HepG2 (cell line): ENCODE results near the gene DLG2. TPM values are rescaled to one million over a fixed set of nuclear protein-coding genes. Genes with fewer than 3 reads are reported as not detected.

Experiments used
- AHR ChIP-seq: IDR thresholded peaks from 2 replicates; pipeline ENCODE4 v1.6.1; 2018; ENCODE audit warnings: missing genetic modification reagents, missing compliant biosample characterization
- BRCA1 ChIP-seq: sonication (generic); formaldehyde crosslinking; IDR thresholded peaks from 2 replicates; pipeline ENCODE4 v1.4.0; 2020; ENCODE audit warnings: missing genetic modification reagents
- HBP1 ChIP-seq: IDR thresholded peaks from 2 replicates; pipeline ENCODE4 v1.6.1; 2016; ENCODE audit warnings: low read depth, control low read depth
- HOMEZ ChIP-seq: IDR thresholded peaks from 2 replicates; pipeline ENCODE4 v1.6.1; 2016; ENCODE audit warnings: low read depth
- IRX3 ChIP-seq: sonication (generic); formaldehyde crosslinking; IDR thresholded peaks from 2 replicates; pipeline ENCODE4 v1.8.1; 2023; ENCODE audit warnings: mild to moderate bottlenecking, low read depth, missing genetic modification reagents, borderline replicate concordance
- NBN ChIP-seq: fragments of 450-650 bp; conservative IDR thresholded peaks from 2 replicates; pipeline ENCODE4 v1.6.1; 2017
- NCOA5 ChIP-seq: sonication (generic); formaldehyde crosslinking; IDR thresholded peaks from 2 replicates; pipeline ENCODE4 v1.4.0; 2020; ENCODE audit warnings: missing genetic modification reagents
- NFE2L2 ChIP-seq: fragments of 150-350 bp; IDR thresholded peaks from 2 replicates; pipeline ENCODE4 v1.6.1; 2014; ENCODE audit warnings: low read length
- NKX3-1 ChIP-seq: sonication (generic); formaldehyde crosslinking; IDR thresholded peaks from 2 replicates; pipeline ENCODE4 v1.5.0; 2020; ENCODE audit warnings: missing genetic modification reagents
- NR0B2 ChIP-seq: sonication (generic); formaldehyde crosslinking; IDR thresholded peaks from 2 replicates; pipeline ENCODE4 v1.4.0; 2020; ENCODE audit warnings: mild to moderate bottlenecking, missing genetic modification reagents
- NR2F1 ChIP-seq, 2 experiments: fragments of 450-650 bp in 1 of 2; formaldehyde crosslinking in 1 of 2; IDR thresholded peaks; 2 replicates each; pipeline versions ENCODE4 v1.5.0 to v1.6.1; 2016 to 2020; ENCODE audit warnings: mild to moderate bottlenecking in 1 of 2, missing compliant biosample characterization in 1 of 2, missing genetic modification reagents in 1 of 2, moderate library complexity in 1 of 2
- PATZ1 ChIP-seq: sonication (generic); formaldehyde crosslinking; IDR thresholded peaks from 2 replicates; pipeline ENCODE4 v1.4.0; 2020; ENCODE audit warnings: missing genetic modification reagents
- PLSCR1 ChIP-seq: sonication (generic); formaldehyde crosslinking; IDR thresholded peaks from 2 replicates; pipeline ENCODE4 v1.5.0; 2020; ENCODE audit warnings: missing genetic modification reagents, mild to moderate bottlenecking, borderline replicate concordance
- ZBTB37 ChIP-seq: sonication (generic); formaldehyde crosslinking; IDR thresholded peaks from 2 replicates; pipeline ENCODE4 v1.4.0; 2020; ENCODE audit warnings: mild to moderate bottlenecking, missing genetic modification reagents
- ZNF292 ChIP-seq: sonication (generic); formaldehyde crosslinking; IDR thresholded peaks from 2 replicates; pipeline ENCODE4 v1.8.1; 2022; ENCODE audit warnings: mild to moderate bottlenecking, low read depth, missing genetic modification reagents, borderline replicate concordance
- ZNF350 ChIP-seq: sonication (generic); formaldehyde crosslinking; IDR thresholded peaks from 2 replicates; pipeline ENCODE4 v1.4.0; 2020; ENCODE audit warnings: mild to moderate bottlenecking, low read depth, missing genetic modification reagents, borderline replicate concordance
- ZNF616 ChIP-seq: sonication (generic); formaldehyde crosslinking; IDR thresholded peaks from 2 replicates; pipeline ENCODE4 v1.5.0; 2020; ENCODE audit warnings: low read depth, mild to moderate bottlenecking, missing genetic modification reagents
- ZNF781 ChIP-seq: sonication (generic); formaldehyde crosslinking; IDR thresholded peaks from 2 replicates; pipeline ENCODE4 v1.5.1; 2020; ENCODE audit warnings: borderline replicate concordance, mild to moderate bottlenecking, missing genetic modification reagents; ENCODE audit errors: not compliant biosample characterization
- ZNF790 ChIP-seq: sonication (generic); formaldehyde crosslinking; IDR thresholded peaks from 2 replicates; pipeline ENCODE4 v1.8.0; 2022; ENCODE audit warnings: missing genetic modification reagents, mild to moderate bottlenecking, borderline replicate concordance
- polyA plus RNA-seq, 8 experiments: library from polyadenylated mRNA; depleted of rRNA in 3 of 8; stranded (reverse) in 7 of 8; unstranded in 1 of 8; fragments of >200 nt; fragmentation: Illumina TruSeq in 4 of 8; extraction: Trizol in 4 of 8; gene quantifications; 2 replicates each; pipeline versions ENCODE4 v1.2.1 to v1.2.3, GENCODE V29; 2011 to 2016; ENCODE audit warnings: low read depth in 4 of 8, missing spikeins in 1 of 8, mixed read lengths in 1 of 8; ENCODE audit not compliant: insufficient read depth in 1 of 8
- total RNA-seq, 5 experiments: library from RNA; depleted of rRNA; stranded (reverse); fragments of >200 nt; fragmentation: Illumina TruSeq; extraction: Trizol; gene quantifications; 2 replicates each; pipeline ENCODE4 v1.2.3, GENCODE V29; 2016; ENCODE audit warnings: low read depth in 1 of 5

The DLG2 gene
- total and polyA plus RNA-seq, 2 of the 13 experiments (the other 11 are each of a cell fraction or from before 2014, with no cell fraction given), result 0.46 to 1.0 TPM

- TF ChIP-seq PATZ1 (CRISPR knock-in tag) (no peak; the same call in 1 of the 2 replicates), ZNF350 (CRISPR knock-in tag) (peak; percentile 27; the same call in 1 of the 2 replicates), ZNF790 (no peak), HBP1 (CRISPR knock-in tag) (peak; percentile 42), HOMEZ (CRISPR knock-in tag) (peak; percentile 95), NR0B2 (CRISPR knock-in tag) (no peak), IRX3 (peak; percentile 82; the same call in 1 of the 2 replicates), NBN (no peak), NCOA5 (CRISPR knock-in tag) (no peak), BRCA1 (CRISPR knock-in tag) (peak; percentile 43; the same call in 1 of the 2 replicates), NR2F1 (CRISPR knock-in tag; IDR thresholded peaks at IDR 0.05) (no peak), ZNF292 (CRISPR knock-in tag) (no peak), PLSCR1 (CRISPR knock-in tag) (no peak), ZBTB37 (CRISPR knock-in tag) (no peak), ZNF781 (CRISPR knock-in tag) (no peak), ZNF616 (CRISPR knock-in tag) (peak; percentile 31; the same call in 1 of the 2 replicates), NFE2L2 (no peak), AHR (CRISPR knock-in tag) (no peak), NKX3-1 (CRISPR knock-in tag) (no peak; the same call in none of the 2 replicates)
Measured at GRCh38 chr11:85627998-85628770, 1.0 kb upstream of the DLG2 start, which contains the start of gene TMEM126B (continued).
